Activated T-helper 9 cell treated with anti-CD3 and anti-CD28 coated beads, Interleukin-2, amount 50 U/mL, for 16 hours (primary cell): ENCODE results near the gene RNF224.
"Not testable (repeated sequence)": the region's sequence is repeated elsewhere in the genome, so short reads cannot be mapped to it uniquely, and the experiment has no call there.

ENCODE experiments used
- DNase-seq: peaks from one replicate; pipeline ENCODE4 v3.0.0-alpha.2; 2020; ENCODE audit warnings: low read depth

The RNF224 gene

DNA sequence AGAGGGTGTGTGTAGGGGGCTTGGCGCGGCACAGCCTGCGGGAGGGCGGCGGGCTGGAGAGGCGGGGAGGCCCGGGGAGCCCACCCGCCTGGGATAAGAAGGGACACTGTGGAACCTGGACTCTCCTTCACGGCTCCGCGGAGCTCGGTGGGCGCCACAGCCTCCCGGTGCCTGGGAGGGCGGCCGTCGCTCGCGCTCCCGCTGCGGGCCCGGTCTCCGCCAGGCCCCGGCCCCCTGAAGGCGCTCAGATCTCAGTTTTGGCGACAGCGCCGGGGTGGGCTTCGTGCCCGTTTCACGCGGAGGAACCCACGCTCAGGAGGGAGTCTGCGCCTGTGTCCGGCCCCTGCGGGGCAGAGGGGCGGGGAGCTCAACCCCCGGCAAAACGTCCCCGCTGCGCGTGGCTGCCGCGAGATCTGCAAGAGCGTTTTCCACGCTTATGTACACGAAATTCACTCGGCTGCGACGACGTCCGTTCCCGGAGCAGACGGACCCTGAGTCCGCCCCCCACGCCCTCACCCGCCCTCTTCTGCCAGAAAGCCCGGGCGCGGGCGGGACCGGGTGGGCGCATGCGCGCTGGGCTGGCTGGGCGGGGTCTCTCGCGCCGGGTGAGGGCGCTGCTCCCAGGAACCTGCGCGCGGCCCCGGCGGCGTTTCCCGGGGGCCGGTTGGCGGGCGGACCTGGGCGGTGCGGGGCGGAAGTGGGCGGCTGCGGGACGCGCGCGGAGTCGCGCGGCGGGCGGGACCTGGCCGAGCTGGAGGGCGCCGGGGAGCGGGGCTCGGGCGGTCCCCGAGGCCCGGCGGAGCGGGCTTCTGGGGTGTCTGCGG, 27.5 kb downstream of the RNF224 start, which contains the start of gene NELFB:
NELFB (plus strand) TSS at position 704 of the 824 bp plus-strand sequence.
- DNase-seq, result peak; percentile 95

DNA sequence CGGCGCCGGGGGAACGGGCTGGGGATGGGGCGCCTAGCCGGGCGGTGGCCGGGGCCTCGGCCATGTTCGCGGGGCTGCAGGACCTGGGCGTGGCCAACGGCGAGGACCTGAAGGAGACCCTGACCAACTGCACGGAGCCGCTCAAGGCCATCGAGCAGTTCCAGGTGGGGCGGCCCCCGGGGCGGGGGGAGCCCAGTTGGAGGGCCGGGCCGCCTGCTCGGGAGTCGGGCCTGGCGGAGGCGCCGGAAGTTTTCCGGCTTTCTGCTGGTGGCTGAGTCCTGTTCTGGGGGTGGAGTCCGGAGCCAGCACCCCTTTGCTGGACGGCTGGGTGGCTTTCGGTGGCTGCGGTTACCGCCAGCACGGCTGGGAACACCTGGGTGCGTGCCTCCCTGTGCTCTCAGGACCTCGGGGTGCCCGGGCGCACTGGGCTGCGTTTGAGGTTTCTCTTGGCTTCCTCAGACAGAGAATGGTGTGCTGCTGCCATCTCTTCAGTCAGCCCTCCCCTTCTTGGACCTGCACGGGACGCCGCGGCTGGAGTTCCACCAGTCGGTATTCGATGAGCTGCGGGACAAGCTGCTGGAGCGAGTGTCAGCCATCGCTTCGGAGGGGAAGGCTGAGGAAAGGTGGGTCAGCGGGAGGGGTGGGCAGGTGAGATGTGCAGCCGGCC, 28.3 kb downstream of the RNF224 start:
- no peak for DNase-seq

DNA sequence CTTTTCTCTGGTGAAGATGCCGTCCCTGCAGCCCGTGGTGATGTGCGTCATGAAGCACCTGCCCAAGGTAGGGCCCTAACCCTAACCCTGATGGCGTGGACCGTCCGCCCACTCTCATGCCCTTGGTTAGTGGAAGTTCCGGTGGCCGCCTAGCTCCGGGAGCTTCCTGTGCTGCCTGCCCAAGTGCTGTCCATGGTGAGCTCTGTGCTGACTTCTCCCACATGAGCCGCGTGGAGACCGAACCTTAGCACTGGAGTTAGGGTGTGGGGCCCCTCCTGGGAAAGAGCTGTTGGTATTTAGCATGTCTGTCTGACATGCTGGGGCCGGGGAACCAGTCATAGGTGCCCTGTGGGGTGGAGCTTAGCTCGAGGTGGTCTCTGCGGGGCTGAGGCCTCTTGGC, 29.1 kb downstream of the RNF224 start:
- DNase-seq, result no peak

DNA sequence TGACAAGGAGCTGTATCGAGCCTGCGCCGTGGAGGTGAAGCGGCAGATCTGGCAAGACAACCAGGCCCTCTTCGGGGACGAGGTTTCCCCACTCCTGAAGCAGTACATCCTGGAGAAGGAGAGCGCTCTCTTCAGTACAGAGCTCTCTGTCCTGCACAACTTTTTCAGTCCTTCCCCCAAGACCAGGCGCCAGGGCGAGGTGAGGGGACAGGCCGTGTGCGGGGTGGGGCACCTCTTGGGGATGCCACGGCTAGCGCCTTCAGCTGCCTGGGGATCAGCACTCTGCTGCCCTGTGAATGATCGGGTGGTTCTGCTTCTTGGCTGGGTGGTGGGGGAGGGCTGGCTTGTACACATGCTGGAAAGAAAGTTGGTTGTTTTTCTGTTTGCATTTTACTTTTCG, 29.6 kb downstream of the RNF224 start:
- DNase-seq, result no peak

DNA sequence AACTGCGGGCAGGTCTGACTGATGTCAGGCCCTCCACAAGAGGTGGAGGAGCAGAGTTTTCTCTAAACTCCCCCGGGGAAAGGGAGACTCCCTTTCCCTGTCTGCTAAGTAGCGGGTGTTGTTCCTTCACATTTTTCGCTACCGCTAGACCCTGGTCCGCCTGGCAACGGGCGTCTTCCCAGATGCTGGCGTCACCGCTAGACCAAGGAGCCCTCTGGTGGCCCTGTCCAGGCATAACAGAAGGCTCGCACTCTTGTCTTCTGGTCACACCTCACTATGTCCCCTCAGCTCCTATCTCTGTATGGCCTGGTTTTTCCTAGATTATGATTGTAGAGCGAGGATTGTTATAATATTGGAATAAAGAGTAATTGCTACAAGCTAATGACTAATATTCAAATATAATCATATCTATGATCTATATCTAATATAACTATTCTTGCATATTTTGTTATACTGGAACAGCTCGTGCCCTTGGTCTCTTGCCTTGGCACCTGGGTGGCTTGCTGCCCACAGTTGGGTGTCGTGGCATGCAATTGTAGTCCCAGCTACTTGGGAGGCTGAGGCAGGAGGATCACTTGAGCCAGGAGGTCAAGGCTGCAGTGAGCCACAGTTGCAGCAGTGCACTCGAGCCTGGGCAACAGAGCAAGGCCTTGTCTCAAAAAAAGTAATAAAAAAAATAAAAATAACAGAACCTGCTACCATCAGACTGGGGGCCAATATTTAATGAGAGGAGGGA, 35.0 kb downstream of the RNF224 start:
- DNase-seq, result not testable (repeated sequence)

DNA sequence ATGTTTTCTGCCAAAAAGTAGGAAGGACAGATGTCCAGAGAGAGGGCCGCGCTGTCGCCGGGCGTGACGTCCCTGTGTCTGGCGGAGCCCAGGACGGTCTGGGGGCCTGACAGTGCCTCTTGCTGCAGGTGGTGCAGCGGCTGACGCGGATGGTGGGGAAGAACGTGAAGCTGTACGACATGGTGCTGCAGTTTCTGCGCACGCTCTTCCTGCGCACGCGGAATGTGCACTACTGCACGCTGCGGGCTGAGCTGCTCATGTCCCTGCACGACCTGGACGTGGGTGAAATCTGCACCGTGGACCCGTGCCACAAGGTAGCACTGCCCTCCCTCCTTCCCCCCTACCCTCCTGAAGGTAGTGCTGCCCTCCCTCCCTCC, 35.6 kb downstream of the RNF224 start:
- no peak for DNase-seq

DNA sequence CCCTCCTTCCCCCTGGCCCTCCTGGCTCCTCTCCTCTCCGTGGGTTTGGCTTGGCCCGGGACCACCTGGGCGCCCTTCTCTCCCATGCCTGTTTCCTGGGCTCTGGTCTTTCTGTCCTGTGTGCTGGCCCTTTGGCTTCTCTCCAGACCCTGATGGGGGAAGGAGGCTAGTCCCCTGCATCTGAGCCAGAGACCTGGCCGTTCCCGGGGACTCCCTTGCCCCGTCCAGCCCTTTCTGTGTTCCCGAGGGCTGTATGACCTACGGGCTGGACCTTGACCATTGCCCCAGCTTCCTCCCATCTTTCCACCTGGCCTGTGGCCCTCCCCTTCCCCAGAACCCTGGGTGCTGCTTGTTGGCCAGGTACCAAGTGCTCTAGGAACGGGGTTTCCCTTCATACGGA, 36.2 kb downstream of the RNF224 start:
- no peak for DNase-seq

DNA sequence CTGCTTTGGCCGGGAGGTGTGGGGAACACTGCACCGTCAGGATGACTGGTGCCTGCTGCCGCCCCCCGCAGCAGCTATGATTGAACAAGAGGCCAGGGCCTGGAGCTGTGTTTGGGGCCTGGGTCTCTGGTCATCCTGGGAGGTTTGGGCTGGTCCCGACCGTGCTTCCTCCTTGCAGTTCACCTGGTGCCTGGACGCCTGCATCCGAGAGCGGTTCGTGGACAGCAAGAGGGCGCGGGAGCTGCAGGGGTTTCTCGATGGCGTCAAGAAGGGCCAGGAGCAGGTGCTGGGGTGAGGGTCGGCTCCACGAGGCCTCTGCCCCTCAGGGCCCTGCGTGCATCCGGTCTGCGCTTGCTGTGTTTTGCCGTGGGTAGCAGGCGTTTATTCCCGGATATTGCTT, 36.8 kb downstream of the RNF224 start:
- DNase-seq, result no peak

DNA sequence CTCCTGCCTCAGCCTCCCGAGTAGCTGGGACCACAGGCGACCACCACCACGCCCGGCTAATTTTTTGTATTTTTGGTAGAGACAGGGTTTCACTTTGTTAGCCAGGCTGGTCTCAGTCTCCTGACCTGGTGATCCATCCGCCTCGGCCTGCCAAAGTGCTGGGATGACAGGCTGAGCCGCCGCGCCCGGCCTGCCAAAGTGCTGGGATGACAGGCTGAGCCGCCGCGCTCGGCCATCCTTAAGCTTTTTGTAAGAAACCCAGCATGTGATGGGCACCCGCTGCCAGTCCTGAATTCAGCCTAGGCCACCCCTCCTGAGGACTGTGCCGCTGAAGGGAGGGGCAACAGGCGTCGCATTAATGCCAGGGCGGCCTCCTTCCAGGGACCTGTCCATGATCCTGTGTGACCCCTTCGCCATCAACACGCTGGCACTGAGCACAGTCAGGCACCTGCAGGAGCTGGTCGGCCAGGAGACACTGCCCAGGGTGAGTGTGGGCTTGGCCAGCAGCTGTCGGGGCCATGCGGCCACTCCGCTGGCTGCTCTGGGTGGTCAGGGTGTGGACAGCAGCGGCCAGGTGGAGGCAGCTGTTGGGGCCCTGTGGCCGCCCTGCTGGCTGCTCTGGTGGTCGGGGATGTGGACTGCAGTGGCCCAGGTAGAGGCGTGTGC, 38.3 kb downstream of the RNF224 start:
- DNase-seq, result no peak

DNA sequence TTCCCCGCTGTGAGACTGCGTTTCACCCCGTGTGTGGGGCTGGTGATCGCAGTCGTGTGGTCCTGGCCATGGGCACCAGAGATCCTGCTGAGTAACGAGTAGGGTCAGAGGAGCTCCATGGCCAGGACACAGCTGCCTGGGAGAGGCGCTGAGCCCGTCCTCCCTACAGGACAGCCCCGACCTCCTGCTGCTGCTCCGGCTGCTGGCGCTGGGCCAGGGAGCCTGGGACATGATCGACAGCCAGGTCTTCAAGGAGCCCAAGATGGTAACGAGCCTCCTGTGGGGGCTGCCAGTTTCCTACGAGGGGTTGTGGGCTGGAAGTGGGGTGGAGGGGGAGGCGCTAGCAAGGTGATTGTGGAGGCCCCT, 38.8 kb downstream of the RNF224 start:
- no peak for DNase-seq

DNA sequence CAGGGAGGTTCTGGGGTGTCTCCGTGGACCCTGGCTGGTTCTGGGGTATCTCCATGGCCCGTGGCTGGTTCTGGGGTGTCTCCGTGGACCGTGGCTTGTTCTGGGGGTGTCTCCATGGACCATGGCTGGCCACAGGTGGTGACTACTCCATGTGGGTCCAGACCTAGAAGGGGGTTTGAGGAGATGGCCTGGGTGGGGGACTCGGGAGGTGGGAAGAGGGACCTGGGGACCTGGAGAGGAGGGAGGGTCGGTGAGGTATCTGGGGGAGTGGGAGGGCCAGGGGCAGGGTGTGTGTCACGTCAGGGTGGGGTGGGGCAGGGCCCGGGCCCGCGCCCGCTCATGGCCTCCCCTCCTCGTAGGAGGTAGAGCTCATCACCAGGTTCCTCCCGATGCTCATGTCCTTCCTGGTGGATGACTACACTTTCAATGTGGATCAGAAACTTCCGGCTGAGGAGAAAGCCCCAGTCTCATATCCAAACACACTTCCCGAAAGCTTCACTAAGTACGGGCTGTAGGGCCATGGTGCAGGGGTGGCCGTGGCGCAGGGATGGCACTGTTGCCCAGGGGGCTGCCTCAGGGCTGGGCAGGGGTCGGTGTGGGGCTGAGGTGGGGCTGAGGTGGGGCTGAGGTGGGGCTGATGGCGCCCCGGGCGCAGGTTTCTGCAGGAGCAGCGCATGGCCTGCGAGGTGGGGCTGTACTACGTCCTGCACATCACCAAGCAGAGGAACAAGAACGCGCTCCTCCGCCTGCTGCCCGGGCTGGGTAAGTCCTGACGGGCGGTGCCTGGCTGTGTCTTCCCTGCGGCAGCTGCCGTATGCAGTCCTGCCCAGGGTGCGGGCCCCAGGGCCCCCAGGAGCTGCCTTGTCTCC, 39.5 kb downstream of the RNF224 start:
- DNase-seq, result no peak

DNA sequence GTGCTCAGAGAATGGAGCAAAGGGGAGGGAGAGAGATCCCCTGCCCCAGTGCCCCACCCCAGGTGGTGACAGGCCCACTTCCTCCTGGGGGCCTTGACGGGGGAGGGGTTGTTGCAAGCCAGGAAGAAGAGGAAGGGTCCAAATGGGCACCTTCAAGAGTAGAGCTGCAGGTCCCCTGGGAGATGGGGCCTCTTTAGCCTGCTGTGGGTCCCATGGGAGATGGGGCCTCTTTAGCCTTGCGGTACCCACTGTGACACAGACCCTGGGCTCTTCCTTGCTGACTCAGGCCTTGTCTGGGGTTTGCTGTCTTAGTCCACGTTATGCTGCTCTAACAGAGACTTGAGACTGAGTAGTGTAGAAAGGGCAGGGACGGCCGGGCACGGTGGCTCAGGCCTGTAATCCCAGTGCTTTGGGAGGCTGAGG, 40.6 kb downstream of the RNF224 start:
- DNase-seq, result no peak

DNA sequence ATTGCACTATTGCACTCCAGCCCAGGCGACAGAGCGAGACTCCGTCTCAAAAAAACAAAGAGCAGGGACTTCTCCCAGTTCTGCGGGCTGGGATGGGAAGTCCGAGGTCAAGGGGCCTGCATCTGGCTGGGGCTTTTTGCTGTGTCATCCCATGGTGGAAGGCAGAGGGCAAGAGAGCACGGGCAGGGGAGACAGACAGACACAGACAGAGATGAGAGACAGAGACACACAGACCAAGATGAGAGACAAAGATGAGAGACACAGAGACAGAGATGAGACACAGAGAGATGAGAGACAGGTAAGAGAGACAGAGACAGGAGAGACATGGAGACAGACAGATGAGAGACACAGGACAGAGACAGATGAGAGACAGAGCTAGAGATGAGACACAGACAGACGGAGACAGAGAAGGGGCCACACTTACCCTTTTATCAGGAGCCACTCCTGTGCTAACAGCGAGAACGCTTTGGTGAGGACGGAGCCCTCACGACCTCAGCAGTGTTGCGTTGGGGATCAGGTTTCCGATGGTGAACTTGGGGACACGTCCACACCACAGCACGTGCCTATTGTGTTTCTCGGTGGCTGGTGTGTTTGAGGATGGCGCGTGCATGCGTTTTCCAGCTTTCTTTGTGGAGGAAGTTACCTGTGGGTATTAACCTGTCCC, 41.4 kb downstream of the RNF224 start:
- no peak for DNase-seq

DNA sequence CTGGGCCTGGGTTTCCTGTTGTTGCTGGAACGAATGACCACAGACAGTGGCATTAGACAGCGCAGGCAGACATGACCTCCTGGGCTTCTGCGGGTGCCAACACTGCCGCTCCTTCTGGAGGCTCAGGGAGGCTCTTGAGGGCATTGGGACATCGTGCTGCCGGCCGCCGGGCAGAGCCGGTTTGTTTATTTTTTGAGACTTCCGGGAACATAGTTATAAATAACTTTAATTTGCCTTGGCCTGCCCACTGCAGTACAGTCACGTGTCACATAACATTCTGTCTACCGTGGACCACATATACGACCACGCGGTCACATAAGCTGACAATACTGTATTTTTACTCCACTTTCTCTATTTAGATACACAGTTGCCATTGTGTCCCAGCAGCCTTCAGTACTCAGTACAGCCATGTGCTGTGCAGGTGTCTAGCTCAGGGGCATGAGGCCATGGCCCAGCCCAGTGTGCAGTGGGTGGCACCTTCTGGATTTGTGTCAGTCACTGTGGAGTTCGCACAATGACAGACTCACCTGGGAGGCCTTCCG, 42.0 kb downstream of the RNF224 start:
- DNase-seq, result no peak

DNA sequence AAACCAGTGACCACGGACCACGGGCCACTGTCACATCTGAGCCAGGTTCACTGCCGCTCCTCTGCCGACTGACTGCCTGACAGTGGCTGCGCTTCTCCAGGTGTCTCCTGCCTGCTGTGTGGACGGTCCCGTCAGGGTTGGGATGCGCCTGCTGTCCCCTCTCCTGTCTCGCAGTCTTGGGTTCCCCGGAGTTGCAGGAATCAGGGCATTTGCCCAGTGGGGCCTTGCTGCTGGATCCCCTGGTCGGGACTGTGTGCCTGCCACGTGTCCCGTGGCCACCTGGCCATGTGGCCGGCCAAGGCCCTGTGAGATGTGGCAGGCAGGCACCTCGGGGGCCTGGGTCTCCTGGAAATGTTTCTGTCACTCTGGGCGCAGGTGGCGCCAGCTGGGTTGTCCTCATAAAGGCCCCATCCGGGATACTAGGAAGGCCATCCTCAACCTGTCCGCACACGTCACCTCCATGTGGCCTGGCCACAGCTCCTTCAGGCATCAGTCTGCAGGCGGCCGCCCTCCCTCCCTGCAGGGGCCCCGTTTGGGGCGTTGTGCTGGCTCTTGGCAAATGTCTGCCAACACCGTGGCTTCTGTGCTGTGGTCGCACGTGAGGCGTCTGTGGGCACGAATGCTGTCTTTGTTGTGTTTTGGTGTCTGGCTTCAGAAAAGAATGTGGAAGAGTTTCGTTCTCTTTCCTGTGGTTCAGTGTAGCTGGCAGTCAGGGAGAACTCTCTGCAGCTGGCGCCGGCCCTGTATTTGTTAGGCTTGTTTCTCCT, 43.8 kb downstream of the RNF224 start:
- DNase-seq, result no peak

DNA sequence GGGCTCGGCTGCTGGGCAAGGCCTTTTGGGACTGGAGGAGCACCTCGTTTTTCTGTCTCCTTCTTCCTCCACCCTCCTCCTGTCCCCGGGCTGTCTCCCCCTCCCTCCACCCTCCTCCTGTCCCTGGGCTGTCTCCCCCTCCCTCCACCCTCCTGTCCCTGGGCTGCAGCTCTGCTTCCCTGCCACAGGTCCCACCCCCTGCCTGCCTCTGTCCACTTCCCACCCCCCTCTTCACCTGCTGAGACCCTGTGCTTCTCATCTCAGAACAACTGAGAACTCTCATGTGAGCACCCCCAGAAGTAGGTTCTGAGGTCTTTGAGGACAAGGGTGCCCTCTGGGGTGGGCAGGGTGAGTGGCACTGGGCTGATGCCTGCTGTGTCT, 44.4 kb downstream of the RNF224 start:
- DNase-seq, result no peak

DNA sequence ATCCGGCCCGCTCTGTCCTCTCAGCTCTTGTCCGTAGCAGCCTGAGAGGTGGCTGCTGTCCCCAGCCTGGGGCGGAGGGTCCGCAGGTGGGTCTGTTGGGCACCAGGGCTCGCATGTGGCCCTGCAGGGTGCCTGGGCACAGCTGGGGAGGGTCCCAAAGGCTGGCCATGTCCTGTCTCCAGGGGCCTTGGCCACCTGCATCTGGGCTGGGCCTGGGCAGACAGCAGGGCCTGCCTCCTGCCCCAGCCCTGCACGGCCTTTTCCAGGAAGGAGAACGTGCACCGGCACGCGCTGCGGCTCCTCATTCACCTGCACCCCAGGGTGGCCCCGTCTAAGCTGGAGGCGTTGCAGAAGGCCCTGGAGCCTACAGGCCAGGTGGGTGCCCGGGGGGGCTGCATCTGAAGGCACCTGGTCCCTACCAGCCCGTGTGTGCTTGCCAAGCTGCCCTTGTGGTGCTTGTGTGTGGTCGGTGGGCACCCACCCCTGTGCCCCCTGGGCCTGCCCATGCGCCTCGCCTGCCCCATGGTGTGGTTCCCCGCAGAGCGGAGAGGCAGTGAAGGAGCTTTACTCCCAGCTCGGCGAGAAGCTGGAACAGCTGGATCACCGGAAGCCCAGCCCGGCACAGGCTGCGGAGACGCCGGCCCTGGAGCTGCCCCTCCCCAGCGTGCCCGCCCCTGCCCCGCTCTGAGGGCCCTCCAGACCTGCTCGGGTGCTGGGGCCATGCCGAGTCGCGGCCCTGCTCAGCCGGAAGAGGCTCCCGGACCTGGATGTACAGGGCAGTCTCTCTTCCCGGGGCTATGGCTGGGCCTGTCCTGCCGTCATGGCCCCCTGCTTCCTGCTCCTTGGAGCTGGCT, 45.2 kb downstream of the RNF224 start:
- DNase-seq, result no peak

DNA sequence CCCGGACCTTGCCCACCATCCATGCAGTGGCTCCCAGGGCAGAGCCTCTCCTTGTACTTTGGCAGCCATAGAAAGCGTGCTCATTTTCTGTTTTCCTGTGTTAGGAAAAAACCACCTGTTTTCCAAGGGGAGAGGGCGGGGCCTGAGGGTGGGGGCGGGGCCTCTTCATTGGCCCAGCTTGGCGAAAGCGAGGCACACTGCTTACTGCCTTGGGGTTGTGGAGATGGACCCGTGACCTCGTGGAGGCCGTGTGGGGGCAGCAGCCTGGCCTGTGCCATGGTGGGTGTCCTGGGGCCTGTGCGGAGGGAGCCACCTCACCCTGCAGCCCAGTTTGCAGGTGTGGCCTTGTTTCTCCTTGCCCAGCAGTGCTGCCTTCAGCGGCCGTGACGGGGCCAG, 45.8 kb downstream of the RNF224 start:
- DNase-seq, result no peak
